Measurements from ENCODE around the gene ELMOD3.

- TF ChIP-seq, protein P1, sequence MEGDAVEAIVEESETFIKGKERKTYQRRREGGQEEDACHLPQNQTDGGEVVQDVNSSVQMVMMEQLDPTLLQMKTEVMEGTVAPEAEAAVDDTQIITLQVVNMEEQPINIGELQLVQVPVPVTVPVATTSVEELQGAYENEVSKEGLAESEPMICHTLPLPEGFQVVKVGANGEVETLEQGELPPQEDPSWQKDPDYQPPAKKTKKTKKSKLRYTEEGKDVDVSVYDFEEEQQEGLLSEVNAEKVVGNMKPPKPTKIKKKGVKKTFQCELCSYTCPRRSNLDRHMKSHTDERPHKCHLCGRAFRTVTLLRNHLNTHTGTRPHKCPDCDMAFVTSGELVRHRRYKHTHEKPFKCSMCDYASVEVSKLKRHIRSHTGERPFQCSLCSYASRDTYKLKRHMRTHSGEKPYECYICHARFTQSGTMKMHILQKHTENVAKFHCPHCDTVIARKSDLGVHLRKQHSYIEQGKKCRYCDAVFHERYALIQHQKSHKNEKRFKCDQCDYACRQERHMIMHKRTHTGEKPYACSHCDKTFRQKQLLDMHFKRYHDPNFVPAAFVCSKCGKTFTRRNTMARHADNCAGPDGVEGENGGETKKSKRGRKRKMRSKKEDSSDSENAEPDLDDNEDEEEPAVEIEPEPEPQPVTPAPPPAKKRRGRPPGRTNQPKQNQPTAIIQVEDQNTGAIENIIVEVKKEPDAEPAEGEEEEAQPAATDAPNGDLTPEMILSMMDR (IDR thresholded peaks at IDR 0.05) = no peak
- no peak for TF ChIP-seq POLR2A (IDR thresholded peaks at IDR 0.05)
Observed at GRCh38 chr2:85357736-85358135, 3.2 kb downstream of the ELMOD3 start.
